ENCODE results near the gene SHF.
"Not testable (repeated sequence)": the region's sequence is repeated elsewhere in the genome, so short reads cannot be mapped to it uniquely, and the experiment has no call there.

The SHF gene

DNA sequence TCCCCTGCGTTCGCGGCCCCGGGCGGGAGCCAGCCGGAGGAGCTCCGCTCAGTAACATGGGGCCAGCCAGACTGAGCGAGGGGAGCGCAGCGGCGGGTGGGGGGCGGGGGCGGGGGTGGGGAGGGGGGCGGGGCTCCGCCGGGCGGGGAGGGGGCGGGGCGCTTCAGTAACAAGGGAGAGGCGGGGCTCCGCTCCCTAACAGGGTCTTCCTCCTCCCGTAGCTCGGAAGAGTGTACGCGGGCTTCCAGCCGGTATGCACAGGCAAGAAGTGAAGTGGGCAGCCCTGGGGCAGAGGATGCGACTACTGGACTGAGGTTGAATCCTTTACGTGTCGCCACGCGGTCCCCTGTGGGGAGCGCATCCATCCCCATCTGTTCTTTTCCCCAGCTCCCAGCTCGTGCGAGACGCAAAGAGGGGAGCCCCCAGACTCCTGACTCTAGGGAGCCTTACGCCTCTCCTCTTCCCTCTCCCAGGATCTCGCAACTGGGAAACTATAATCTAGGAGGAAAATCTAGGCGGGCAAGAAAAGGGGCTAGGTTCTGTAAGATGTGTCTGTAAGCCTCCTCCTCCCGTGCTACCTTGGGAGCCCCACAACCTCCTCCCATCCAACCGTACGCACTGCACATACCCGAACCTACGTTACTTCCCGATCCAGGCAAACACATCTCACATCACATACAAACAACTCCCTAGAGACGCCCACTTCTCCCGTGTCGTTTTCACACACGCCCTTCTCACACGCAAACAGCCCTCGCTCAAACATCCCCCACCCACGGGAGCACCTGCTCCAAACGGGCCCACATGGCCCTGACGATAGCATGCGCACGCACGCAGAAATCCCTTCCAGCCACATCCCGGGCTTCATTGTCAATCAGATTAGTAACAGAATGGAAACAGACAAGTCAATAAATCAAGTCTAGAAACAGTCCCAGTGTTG lies at the start of gene SHF:
Gene SHF, minus strand, starts transcription at position 73 of the 937 bp plus-strand sequence. Its CDS starts 15 bp downstream, at position 58.
- peak; percentile 78 for DNase-seq

GRCh38 chr15:45236806-45237205 lies 49.0 kb upstream of the SHF start:
- DNase-seq: not testable (repeated sequence)

DNA sequence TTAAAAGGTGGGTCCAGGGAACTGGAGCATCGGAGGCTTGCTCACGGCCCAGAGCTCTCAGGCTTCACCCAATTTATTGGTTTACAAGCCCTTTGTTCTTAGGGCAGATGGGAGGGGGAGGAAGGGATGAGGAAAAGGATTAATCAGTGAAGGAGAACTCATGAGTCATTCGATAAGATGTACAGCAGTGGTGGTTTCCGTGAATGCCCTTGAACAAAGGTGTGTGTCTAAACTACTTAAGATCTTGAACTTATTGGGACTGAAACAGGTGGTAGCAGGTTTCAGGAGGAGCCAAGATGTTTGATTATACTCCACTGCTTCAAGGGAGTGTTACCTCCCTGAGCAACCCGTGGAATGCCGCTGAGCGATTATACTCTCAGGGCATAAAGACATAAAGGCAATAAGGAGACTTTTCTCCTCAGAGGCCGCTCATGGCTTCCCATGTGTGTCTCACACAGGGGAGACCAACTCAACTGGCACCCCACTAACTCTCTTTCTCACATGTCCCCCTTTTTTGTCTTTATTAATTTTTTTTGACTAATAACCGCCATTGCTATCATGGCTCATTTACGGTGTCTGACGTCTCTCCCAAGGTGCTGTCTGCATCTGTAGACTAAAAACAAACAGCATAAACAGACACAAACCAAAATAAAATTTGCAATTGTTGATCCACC lies 46.9 kb upstream of the SHF start:
- DNase-seq: no peak

- DNase-seq: no peak
These were observed 44.2 kb upstream of the SHF start for GRCh38 chr15:45231864-45232562.

GRCh38 chr15:45231132-45231531 lies 43.4 kb upstream of the SHF start:
- no peak for DNase-seq

DNA sequence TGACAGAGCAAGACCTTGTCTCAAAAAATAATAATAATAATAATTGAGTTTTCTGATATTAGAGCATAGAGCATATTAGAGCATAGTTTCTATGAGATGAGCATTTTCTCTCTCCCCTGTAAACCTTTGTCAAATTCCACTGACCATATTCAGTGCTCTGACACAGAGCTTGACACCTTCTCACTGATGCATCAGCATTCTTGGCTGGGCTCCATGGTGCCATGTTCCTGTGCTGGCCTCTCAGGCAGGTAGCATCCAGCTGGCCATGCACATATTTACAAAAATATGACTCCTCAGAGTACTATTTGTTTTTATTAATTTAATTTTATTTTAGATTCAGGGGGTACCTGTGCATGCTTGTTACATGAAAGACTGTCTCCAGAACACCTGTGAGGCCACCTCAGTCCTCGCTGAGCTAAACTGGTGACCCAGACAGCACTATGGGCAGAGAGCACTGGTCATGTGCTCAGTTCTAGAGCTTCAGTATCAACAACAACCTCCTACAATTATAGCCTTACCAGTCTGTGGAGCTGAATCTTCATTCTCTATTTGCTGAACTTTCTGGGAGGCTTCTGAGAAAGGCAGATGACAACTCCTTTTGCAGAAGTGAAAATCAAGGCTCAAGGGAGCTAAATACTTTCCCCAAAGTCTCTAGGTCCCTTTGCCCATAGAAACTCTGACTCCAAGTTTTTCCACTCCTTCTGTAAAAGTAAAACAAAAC lies 42.6 kb upstream of the SHF start:
- DNase-seq: no peak

DNA sequence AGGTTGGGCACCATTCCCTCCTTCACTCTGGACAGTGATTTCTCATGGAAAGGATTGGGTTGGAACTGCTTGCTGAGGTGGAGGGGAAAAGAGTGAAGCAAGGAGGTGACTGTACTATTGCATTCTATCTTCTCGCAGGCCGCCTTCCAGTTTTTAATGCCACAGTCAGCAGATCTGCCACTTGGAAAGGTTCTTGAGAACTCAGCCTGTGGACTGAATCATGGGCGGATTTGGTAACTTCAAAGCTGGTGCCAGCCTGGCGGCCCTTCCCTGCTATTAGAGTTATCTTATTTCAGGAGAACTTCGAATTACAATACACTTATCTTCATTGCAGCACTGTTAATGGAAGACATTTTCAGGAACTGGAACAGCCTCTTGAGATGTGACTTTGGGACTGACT lies 41.2 kb upstream of the SHF start:
- DNase-seq: no peak

DNA sequence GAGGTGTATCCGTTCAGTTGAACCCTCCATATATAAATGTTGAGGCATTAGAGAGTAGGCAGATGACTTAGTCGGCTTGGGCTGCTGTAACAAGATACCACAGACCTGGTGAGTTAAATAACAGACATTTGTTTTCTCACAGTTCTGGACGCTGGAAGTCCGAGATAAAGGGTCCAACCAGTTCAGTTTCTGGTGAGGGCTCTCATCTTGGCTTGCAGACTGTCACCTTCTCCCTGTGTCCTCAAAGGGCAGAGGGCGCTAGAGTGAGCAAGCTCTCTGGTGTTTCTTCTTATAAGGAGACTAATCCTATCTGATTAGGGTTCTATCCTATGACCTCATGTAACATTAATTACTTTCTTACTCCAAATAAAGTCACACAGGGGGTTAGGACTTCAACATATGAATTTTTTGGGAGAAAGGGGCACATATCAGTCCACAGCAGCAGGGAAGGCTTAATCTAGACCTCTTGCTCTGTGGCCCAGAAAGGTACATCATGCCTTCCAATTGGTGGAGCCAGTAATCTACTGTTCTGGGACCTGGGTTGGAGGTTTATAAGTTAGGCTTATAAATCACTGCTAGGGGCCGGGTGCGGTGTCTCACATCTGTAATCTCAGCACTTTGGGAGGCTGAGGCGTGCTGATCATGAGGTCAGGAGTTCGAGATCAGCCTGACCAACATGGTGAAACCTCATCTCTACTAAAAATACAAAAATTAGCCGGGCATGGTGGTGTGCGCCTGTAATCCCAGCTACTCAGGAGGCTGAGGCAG lies 37.9 kb upstream of the SHF start:
- DNase-seq: no peak

DNA sequence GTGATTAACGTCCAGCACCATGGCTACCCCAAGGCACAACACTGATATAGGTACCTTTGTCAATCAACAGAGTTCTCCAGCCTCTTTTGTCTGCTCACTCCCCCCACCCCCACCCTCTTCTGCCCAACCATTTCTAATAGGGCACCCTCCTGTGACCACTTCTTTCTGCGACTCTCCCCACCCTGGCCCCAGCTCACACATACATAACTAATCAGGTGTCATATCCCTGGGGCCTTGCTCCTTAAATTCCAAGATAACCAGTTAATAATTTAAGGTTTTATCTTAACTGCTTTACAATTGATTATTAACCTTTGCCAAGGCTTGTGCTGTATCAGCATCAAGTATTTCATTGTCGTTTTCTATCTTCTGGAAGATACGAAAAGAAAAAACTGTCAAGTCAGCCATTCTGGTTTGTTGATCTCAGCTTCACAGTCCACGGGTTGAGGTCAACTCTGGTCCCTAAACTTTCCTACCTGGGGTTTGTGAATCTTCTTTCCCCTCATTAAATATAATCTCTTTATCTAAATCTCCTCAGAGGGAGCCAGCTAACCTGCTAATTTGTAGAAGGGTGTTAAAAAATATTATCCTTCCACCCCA lies 37.0 kb upstream of the SHF start:
- no peak for DNase-seq

DNA sequence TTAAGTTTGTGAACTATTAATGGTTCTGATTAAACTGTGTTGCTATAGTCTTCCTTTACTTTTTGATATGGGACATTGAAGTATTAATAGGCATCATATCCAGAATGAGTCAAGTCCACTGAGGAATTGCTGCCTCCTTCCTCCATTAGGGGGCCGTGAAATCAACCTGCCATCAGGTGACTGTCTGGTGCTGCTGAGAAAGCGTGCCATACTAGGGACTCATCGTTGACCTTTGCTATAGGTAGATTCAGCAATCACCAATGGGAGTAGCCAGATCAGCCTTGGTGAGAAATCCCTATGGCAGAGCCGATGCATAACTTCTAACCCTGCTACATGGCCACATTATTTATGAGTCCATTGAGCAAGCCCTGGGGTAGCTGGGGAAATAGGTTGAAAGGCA lies 34.2 kb upstream of the SHF start:
- no peak for DNase-seq

- DNase-seq: no peak
These were observed 33.4 kb upstream of the SHF start for GRCh38 chr15:45221053-45221599.

- no peak for DNase-seq
These were observed 24.7 kb upstream of the SHF start for GRCh38 chr15:45212493-45212892.

- peak; percentile 50 for DNase-seq
These were observed 17.4 kb upstream of the SHF start for GRCh38 chr15:45205192-45205591.

- DNase-seq: no peak
These were observed 15.4 kb upstream of the SHF start for GRCh38 chr15:45203182-45203581.

GRCh38 chr15:45201869-45202268 lies 14.1 kb upstream of the SHF start:
- DNase-seq: no peak

- DNase-seq: no peak
These were observed 13.7 kb upstream of the SHF start for GRCh38 chr15:45201557-45201859.

- peak; percentile 65 for DNase-seq
These were observed 13.2 kb upstream of the SHF start for GRCh38 chr15:45200799-45201556.

DNA sequence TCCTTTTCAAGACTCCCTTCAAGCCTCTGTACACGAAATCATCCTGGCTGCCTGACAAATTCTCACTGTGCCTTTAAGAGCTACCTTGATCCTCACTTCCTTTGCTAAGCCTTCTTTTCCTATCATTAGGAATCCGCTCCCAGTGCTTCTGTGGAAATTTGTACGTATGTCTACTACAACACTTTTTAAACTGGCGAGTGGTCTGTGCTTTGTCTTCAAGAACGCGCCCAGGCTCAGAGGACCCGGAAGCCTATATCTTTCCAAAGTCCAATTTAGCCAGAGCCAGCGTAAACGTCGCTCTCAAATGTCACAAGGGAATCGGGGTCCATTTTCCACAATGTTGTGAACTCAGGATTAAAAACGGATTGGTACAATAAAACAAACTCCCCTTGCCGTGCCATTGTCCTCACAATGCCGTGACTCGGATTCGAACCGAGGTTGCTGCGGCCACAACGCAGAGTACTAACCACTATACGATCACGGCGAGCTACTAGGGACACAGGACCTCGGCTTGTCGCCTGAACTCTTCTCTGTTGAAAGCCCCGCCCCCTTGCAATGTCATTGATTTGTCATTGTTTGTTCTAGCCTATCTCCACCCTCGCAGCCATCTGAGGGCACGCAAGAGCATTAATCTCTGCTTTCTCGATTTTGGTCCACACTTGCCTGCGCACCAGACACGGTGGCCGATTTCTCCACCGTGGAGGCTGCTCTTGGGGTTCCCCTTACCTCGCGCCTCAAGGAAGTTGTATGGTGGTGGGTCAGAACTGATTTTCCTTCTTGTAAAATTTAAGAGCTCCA lies 12.4 kb upstream of the SHF start:
- DNase-seq: peak; percentile 96

- no peak for DNase-seq
These were observed 11.5 kb upstream of the SHF start for GRCh38 chr15:45199136-45199810.
